Measurements from ENCODE around the gene ATP10B.

DNA sequence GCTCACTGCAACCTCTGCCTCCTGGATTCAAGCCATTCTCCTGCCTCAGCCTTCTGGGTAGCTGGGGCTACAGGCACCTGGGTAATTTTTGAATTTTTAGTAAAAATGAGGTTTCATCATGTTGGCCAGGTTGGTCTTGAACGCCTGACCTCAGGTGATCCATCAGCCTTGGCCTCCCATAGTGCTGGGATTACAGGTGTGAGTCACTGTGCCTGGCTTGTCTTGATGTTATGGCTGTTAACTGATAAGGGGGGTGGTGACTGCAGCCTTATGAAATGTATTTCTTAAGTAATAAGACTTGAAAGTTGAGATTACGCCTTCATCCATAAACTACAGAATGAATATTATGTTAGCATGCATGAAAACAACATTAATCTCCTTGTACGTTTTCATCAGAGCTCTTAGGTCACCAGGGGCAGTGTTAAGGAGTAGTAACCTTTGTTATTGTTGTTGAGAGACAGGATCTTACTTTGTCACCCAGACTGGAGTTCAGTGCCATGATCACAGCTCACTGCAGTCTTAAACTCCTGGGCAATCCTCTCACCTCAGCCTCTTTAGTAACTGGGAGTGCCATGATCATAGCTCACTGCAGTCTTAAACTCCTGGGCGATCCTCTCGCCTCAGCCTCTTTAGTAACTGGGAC lies 148.3 kb downstream of the ATP10B start:
- TF ChIP-seq, protein P1, sequence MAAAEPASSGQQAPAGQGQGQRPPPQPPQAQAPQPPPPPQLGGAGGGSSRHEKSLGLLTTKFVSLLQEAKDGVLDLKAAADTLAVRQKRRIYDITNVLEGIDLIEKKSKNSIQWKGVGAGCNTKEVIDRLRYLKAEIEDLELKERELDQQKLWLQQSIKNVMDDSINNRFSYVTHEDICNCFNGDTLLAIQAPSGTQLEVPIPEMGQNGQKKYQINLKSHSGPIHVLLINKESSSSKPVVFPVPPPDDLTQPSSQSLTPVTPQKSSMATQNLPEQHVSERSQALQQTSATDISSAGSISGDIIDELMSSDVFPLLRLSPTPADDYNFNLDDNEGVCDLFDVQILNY (CRISPR knock-in tag; IDR thresholded peaks at IDR 0.05): no peak
- TF ChIP-seq, protein P2, sequence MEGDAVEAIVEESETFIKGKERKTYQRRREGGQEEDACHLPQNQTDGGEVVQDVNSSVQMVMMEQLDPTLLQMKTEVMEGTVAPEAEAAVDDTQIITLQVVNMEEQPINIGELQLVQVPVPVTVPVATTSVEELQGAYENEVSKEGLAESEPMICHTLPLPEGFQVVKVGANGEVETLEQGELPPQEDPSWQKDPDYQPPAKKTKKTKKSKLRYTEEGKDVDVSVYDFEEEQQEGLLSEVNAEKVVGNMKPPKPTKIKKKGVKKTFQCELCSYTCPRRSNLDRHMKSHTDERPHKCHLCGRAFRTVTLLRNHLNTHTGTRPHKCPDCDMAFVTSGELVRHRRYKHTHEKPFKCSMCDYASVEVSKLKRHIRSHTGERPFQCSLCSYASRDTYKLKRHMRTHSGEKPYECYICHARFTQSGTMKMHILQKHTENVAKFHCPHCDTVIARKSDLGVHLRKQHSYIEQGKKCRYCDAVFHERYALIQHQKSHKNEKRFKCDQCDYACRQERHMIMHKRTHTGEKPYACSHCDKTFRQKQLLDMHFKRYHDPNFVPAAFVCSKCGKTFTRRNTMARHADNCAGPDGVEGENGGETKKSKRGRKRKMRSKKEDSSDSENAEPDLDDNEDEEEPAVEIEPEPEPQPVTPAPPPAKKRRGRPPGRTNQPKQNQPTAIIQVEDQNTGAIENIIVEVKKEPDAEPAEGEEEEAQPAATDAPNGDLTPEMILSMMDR (IDR thresholded peaks at IDR 0.05): no peak
- TF ChIP-seq IRF2 (CRISPR knock-in tag; IDR thresholded peaks at IDR 0.05; ENCODE audit: borderline replicate concordance, low read depth): no peak
- TF ChIP-seq KAT7 (CRISPR knock-in tag; IDR thresholded peaks at IDR 0.05; ENCODE audit: borderline replicate concordance): no peak
- no peak for TF ChIP-seq NR3C1 (CRISPR knock-in tag; conservative IDR thresholded peaks at IDR 0.05; ENCODE audit: low read depth)
- TF ChIP-seq ZNF423 (CRISPR knock-in tag; IDR thresholded peaks at IDR 0.05): no peak
- TF ChIP-seq, protein P3, sequence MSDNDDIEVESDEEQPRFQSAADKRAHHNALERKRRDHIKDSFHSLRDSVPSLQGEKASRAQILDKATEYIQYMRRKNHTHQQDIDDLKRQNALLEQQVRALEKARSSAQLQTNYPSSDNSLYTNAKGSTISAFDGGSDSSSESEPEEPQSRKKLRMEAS (CRISPR knock-in tag; IDR thresholded peaks at IDR 0.05): no peak

All from WTC11 (cell line).